ENCODE measurements around the gene TMEM167A. TPM values are rescaled to one million over a fixed set of nuclear protein-coding genes. Genes with fewer than 3 reads are reported as not detected.
A peak's percentile ranks its signal among the peaks of the same experiment; 100 is the strongest.

The TMEM167A gene, protein sequence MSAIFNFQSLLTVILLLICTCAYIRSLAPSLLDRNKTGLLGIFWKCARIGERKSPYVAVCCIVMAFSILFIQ
- 10 to 100 TPM; 30.8 to 44.9 TPM for total RNA-seq

DNA sequence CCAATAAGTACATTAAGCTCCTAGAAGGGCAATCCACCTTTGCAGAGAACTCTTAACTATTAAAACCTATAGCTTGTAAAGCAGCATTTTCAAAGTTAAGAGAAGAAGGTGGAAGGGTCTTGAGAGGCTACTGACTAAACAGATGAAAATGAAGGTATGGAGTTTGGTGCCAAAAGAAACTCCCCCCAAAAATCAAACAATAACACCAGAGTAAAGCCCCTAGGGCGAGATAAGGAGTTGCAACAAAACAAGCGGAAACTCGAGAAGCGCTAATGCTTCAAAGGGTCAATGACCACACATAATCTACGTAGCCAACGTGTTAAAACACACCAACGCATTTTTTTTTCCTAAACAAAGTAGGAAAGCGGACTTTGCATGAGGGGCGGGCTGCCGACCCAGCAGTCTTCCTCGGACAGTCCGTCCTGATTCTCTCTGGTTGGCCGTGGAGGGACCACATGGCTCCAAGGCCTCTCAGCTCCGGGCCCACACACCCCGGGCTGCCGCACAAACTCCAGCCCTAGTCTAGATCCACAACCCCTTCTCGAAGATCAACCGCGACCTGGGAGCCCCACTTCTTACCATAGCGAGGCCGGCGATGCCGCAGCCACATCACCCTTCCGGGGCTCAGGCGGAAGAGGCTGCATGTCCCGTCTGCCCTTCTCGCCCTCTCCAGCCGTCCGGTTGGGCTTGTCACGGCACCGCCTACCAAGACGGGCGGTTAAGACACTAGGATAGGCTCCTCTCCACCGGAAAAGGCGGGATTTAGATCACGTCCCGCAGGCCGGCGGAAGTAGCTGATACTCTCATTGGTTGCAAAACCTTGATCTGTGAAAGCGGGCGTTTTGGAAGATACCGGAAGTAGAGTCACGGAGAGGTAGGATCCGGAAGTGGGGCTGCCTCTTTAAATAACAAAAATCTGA lies at the start of gene TMEM167A, which contains the start of gene XRCC4:
Gene TMEM167A (minus strand): TSS at position 653 of the 920 bp plus-strand sequence. CDS start 71 bp downstream, at position 582.
Gene XRCC4 (plus strand): TSS at position 806 of the 920 bp plus-strand sequence. CDS start 27,373 bp downstream, outside the sequence.
- 0% methylated on average over 44 of the region's 44 CpGs for WGBS
- no peaks in the 10 kb centered on the region for H3K36me3 ChIP-seq
- peak within 1 kb of the TSS; percentile 55 to 73 for H3K4me3 ChIP-seq
- no peaks in the 10 kb centered on the region for H3K27me3 ChIP-seq (replicated peaks; ENCODE audit: insufficient read depth)
- no peaks in the 10 kb centered on the region for H3K4me1 ChIP-seq (replicated peaks)
- intact Hi-C loops (cut with DNase I), result no loop called here
- DNase-seq (ENCODE audit: low spot score), result peak; percentile 97
- TF ChIP-seq, protein P1, sequence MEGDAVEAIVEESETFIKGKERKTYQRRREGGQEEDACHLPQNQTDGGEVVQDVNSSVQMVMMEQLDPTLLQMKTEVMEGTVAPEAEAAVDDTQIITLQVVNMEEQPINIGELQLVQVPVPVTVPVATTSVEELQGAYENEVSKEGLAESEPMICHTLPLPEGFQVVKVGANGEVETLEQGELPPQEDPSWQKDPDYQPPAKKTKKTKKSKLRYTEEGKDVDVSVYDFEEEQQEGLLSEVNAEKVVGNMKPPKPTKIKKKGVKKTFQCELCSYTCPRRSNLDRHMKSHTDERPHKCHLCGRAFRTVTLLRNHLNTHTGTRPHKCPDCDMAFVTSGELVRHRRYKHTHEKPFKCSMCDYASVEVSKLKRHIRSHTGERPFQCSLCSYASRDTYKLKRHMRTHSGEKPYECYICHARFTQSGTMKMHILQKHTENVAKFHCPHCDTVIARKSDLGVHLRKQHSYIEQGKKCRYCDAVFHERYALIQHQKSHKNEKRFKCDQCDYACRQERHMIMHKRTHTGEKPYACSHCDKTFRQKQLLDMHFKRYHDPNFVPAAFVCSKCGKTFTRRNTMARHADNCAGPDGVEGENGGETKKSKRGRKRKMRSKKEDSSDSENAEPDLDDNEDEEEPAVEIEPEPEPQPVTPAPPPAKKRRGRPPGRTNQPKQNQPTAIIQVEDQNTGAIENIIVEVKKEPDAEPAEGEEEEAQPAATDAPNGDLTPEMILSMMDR (IDR thresholded peaks at IDR 0.05), result no peak
- peak; percentile 94 for TF ChIP-seq POLR2AphosphoS5 (IDR thresholded peaks at IDR 0.05)
- TF ChIP-seq POLR2A (IDR thresholded peaks at IDR 0.05), result peak; percentile 65
- H3K27ac ChIP-seq, result peak within 1 kb of the TSS; percentile 54 to 61
- no peaks in the 10 kb centered on the region for H3K9me3 ChIP-seq

GRCh38 chr5:83126501-83126900 lies 49.3 kb upstream of the TMEM167A start:
- Histone ChIP-seq H3K27ac (no peak overlapping the region), H3K36me3 (no peaks in the 10 kb centered on the region), H3K4me3 (no peak overlapping the region), H3K9me3 (no peaks in the 10 kb centered on the region), H3K27me3 (replicated peaks; ENCODE audit: insufficient read depth) (no peaks in the 10 kb centered on the region), H3K4me1 (replicated peaks) (no peaks in the 10 kb centered on the region)
- intact Hi-C loops (cut with DNase I), result no loop called here
- DNase-seq (ENCODE audit: low spot score), result no peak
- TF ChIP-seq, protein P1 (IDR thresholded peaks at IDR 0.05), result no peak
- TF ChIP-seq POLR2A (IDR thresholded peaks at IDR 0.05) (no peak), POLR2AphosphoS5 (IDR thresholded peaks at IDR 0.05) (no peak)
- 63% methylated on average over 2 of the region's 2 CpGs for WGBS

- Histone ChIP-seq H3K9me3 (no peaks in the 10 kb centered on the region), H3K27ac (no peak overlapping the region), H3K4me3 (no peak overlapping the region), H3K36me3 (no peaks in the 10 kb centered on the region), H3K4me1 (replicated peaks) (no peaks in the 10 kb centered on the region), H3K27me3 (replicated peaks; ENCODE audit: insufficient read depth) (no peaks in the 10 kb centered on the region)
- DNase-seq (ENCODE audit: low spot score), result no peak
- WGBS, result 81% methylated on average over 7 of the region's 7 CpGs
- TF ChIP-seq POLR2AphosphoS5 (IDR thresholded peaks at IDR 0.05), result no peak
- TF ChIP-seq POLR2A (IDR thresholded peaks at IDR 0.05), result no peak
- TF ChIP-seq, protein P1 (IDR thresholded peaks at IDR 0.05), result no peak
- intact Hi-C loops (cut with DNase I), result no loop called here
These were observed 48.4 kb upstream of the TMEM167A start for GRCh38 chr5:83125560-83125959.

DNA sequence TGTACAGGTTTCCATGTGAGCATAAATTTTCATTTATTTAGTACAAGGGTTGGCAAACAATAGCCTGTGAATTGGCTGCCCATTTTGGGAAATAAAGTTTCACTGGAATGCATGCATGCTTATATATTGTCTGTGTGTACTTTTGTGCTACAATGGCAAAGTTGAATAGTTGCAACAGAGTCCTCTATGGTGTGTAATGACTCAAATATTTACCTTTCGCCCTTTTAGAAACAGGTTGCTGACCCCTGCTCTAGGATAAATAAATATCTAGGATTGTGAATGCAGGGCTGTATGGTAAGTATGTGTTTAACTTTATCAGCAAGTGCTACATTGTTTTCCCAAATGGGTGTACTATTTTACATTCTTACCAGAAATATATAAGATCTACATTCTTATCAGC lies 47.4 kb upstream of the TMEM167A start:
- no peak for DNase-seq (ENCODE audit: low spot score)
- Histone ChIP-seq H3K27ac (no peak overlapping the region), H3K27me3 (replicated peaks; ENCODE audit: insufficient read depth) (no peaks in the 10 kb centered on the region), H3K4me1 (replicated peaks) (no peaks in the 10 kb centered on the region), H3K9me3 (no peaks in the 10 kb centered on the region), H3K36me3 (no peaks in the 10 kb centered on the region), H3K4me3 (no peak overlapping the region)
- TF ChIP-seq, protein P1 (IDR thresholded peaks at IDR 0.05), result no peak
- TF ChIP-seq POLR2A (IDR thresholded peaks at IDR 0.05) (no peak), POLR2AphosphoS5 (IDR thresholded peaks at IDR 0.05) (no peak)
- intact Hi-C loops (cut with DNase I), result no loop called here
- WGBS, result 86% methylated on average over 1 of the region's 1 CpG
